ENCODE results near the gene MLXIP. TPM values are rescaled to one million over a fixed set of nuclear protein-coding genes. Genes with fewer than 3 reads are reported as not detected.
"Not testable (repeated sequence)": the region's sequence is repeated elsewhere in the genome, so short reads cannot be mapped to it uniquely, and the experiment has no call there.

The MLXIP gene
- total RNA-seq, 1 donor from 2014 or later, result 18.5 TPM

DNA sequence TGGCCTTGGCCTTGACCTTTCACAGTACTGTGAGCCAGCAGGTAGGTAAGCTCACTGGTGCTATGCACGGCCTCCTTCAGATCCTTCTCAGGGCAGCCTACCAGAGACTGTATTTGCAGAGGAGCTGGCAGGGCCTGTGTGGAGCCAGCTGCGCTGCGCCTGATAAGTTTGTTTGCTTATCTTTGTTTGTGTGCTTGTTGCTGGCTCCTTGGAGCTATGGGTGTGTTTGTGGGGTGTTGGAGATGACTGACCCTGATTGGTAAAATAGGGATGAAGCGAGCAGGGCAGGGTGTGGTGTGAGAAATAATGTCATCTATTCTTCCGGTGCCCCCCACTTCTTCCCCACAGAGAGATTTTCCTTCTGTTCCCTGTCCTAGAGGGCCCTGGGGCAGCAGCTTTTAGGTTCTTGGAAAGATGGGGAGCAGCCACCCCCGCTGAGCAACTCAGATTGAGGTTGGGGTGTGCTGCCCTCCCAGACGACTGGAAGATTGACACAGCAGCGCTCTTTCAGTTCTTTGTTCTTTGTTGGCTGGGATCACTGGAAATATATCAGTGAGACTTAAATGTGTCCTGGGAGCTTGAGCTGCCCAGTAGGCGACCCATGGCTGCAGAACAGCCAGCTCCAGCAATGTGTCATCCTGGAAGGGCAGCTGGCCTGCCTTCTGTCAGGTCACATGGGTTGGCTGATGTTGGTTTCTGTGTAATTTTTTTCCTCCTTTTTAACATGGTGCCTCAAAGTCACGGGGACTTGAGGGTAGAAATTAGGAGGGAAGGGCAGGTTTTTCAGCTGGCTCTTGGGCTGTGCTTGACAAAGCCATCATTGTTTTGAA is 19.6 kb downstream of the MLXIP start:
- no peak for DNase-seq (ENCODE audit: low read depth)
- TF ChIP-seq, protein P1, sequence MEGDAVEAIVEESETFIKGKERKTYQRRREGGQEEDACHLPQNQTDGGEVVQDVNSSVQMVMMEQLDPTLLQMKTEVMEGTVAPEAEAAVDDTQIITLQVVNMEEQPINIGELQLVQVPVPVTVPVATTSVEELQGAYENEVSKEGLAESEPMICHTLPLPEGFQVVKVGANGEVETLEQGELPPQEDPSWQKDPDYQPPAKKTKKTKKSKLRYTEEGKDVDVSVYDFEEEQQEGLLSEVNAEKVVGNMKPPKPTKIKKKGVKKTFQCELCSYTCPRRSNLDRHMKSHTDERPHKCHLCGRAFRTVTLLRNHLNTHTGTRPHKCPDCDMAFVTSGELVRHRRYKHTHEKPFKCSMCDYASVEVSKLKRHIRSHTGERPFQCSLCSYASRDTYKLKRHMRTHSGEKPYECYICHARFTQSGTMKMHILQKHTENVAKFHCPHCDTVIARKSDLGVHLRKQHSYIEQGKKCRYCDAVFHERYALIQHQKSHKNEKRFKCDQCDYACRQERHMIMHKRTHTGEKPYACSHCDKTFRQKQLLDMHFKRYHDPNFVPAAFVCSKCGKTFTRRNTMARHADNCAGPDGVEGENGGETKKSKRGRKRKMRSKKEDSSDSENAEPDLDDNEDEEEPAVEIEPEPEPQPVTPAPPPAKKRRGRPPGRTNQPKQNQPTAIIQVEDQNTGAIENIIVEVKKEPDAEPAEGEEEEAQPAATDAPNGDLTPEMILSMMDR (conservative IDR thresholded peaks at IDR 0.05; ENCODE audit: low read depth, low read length), result no peak

DNA sequence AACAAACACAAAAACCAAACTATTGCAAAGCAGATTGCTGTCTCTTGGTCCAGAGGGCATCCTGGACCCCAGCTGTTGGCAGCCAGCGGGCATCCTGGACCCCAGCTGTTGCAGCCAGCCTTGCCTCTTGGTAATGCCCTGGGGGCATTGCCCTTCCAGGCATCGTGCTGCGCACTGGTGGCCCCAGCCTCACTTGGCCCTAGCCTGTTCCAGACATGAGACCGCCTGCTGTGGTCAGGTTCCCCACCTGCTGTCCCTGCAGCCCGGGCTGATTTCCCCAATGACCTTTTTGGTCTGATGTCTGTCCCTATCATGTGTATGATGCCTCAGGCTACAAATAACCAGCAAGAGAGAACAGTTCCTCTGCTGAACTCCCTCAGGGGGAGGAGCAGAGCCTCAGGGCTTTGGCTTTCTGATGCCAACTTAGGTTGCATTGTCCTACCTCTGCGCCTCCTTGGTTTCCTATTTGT is 20.8 kb downstream of the MLXIP start:
- TF ChIP-seq, protein P1 (conservative IDR thresholded peaks at IDR 0.05; ENCODE audit: low read depth, low read length), result no peak
- H3K4me3 ChIP-seq (ENCODE audit: low read depth, low read length), result no peak overlapping the region
- DNase-seq (ENCODE audit: low read depth), result no peak

More for the DNA sequence above, 19.6 kb downstream of the MLXIP start:
- no peak overlapping the region for H3K4me3 ChIP-seq (ENCODE audit: low read depth, low read length)

DNA sequence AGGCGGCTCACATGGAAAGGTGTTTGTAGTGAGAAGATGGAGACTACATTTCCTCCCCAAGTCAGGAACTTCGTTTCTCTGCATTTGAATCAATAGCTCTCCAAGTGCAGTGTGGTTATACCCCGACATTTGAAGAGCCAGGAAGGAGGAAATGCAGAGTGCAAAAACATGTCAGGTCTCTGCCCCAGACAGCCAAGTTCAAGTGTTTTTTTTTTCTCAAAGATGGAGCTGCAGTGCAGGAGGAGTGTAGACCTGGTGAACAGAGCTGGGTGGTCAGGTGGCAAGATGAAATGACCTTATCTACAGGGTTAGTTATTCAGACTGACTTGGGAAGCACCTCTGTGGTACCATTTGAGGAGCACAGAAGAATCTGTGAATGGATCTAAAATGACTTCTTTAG is 21.3 kb downstream of the MLXIP start:
- DNase-seq (ENCODE audit: low read depth), result no peak
- H3K4me3 ChIP-seq (ENCODE audit: low read depth, low read length), result no peak overlapping the region
- TF ChIP-seq, protein P1 (conservative IDR thresholded peaks at IDR 0.05; ENCODE audit: low read depth, low read length), result no peak

DNA sequence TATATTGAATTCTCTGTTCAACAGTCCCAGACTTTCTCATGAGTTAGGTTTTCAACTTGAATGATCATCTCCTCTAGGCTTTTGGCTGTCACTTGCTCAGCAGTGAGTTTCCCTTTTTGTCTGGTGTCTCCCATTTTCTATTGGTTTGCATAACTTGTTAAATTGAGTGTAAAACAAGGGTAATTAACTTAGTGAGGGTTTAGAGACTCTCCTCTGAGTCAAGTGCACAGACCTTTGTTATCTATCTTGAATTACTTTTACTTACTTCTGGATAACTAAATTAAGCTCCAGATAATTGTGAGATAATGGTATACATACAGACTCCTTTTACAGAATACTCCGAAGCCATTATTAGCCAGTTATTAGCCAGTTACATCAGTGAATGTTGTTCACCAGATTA is 22.0 kb downstream of the MLXIP start:
- no peak overlapping the region for H3K4me3 ChIP-seq (ENCODE audit: low read depth, low read length)
- no peak for DNase-seq (ENCODE audit: low read depth)
- TF ChIP-seq, protein P1 (conservative IDR thresholded peaks at IDR 0.05; ENCODE audit: low read depth, low read length), result no peak

DNA sequence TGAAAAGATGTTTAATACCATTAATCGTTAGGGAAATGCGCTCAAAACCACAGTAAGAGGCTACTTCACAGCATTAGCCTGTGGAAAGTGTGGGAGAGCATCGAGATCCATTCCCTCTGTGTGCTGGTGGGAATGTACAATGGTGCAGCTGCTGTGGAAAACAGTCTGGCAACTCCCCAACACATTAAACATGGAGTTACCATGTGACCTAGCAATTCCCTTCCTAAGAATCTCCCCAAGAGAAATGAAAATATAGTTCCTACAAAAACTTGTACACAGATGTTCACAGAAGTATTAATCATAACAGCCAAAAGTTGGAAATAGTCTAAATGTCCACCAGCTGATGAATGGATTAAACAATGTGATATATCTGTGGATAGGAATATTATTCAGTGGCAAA is 23.8 kb downstream of the MLXIP start:
- DNase-seq (ENCODE audit: low read depth), result no peak
- TF ChIP-seq, protein P1 (conservative IDR thresholded peaks at IDR 0.05; ENCODE audit: low read depth, low read length), result no peak
- no peak overlapping the region for H3K4me3 ChIP-seq (ENCODE audit: low read depth, low read length)

DNA sequence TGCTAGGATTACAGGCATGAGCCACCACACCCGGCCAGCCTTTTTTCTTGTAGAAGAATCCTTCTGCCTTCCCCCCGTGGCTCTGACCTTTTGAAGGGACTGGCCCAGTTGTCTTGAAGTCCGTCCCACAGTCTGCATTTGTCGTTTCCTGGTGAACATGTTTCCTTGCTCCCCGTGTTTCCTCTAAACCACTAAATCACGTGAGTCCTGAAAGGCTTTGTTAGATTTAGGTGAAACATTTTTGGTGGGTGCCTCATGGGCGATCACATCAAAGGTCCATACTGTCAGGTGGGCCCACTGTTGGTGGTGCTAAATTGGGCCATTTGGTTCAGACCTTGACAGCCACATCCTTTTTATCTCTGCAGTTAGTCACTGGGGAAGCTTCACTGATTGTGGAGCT is 26.3 kb downstream of the MLXIP start:
- TF ChIP-seq, protein P1 (conservative IDR thresholded peaks at IDR 0.05; ENCODE audit: low read depth, low read length), result no peak
- H3K4me3 ChIP-seq (ENCODE audit: low read depth, low read length), result no peak overlapping the region
- DNase-seq (ENCODE audit: low read depth), result no peak

DNA sequence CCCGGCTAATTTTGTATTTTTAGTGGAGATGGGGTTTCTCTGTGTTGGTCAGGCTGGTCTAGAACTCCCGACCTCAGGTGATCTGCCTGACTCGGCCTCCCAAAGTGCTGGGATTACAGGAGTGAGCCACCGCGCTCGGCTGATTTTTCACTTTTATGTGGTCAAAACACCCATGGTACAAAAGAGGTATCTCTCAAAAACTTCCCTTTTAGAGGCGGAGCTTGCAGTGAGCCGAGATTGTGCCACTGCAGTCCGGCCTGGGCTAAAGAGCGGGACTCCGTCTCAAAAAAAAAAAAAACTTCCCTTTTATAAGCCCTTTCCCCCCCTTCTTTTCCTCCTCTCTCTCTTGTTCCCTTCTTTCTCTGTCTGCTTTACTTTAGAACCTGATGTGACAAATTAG is 26.9 kb downstream of the MLXIP start:
- not testable (repeated sequence) for H3K4me3 ChIP-seq (ENCODE audit: low read depth, low read length); DNase-seq (ENCODE audit: low read depth)
